HT-29 (cell line): Measurements from ENCODE around the gene FAM98B. TPM values are rescaled to one million over a fixed set of nuclear protein-coding genes. Genes with fewer than 3 reads are reported as not detected.

Source experiments
- DNase-seq: peaks from one replicate; pipeline ENCODE4 v3.0.0-alpha.2; 2015; ENCODE audit warnings: low spot score
- total RNA-seq: library from RNA; depleted of rRNA; stranded (reverse); fragments of >200 nt; shearing (Covaris generic); gene quantifications from 2 replicates; pipeline ENCODE4 v1.2.3, GENCODE V29; 2014

The FAM98B gene
- total RNA-seq, 1 experiment from 2014 or later: 4.3 TPM

GRCh38 chr15:38461066-38461833 lies 7.3 kb downstream of the FAM98B start:
- no peak for DNase-seq

- peak; percentile 7 for DNase-seq
Measured at GRCh38 chr15:38463893-38464292, 10.0 kb downstream of the FAM98B start.

- DNase-seq: no peak
Measured at GRCh38 chr15:38464675-38465074, 10.7 kb downstream of the FAM98B start.

DNA sequence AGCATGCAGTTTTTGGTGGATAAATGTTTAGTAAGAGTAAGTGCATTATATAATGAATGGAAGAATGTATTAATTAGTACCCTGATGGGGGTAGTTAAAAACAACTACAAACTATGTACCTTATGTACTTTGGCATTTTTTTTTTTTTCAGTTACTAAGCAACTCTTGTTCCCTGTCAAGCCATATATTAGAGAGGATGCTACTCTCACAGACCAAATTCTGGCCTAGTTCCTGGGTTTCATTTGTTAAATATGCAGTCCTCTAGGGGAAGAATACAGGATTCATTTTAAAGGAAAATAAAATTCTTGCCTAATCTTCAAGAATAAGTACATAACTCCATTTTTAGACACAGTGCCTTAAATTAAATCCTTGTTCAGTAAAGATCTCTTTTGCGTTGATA lies 16.9 kb downstream of the FAM98B start:
- no peak for DNase-seq

GRCh38 chr15:38471974-38472373 lies 18.0 kb downstream of the FAM98B start:
- DNase-seq: no peak

DNA sequence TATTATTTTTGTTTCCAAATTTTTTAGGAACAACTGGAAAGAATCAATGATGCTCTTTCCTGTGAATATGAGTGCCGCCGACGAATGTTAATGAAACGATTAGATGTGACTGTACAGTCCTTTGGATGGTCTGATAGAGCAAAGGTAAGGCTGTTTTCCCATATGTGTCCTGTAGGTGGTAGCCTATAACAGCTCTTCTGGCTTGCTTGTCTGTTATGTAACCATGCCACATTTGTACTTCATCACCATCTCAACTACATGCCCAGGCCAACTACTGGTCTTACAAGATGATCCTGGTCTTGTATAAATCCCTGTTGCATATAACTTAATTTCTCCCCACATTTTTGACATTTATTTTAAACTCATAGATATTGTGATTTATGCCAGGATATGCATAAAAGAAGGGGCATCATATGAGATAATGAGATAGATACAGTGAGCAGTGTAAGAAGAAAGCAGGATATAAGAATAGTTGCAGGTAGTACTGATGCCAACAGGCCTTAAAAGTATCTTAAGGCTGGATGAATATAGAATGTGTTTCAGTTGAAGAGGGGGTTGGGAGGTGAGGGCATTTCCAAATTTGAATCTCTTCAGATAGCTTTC lies 20.3 kb downstream of the FAM98B start:
- peak; percentile 88 for DNase-seq

GRCh38 chr15:38475361-38475760 lies 21.4 kb downstream of the FAM98B start:
- no peak for DNase-seq

GRCh38 chr15:38476120-38476519 lies 22.2 kb downstream of the FAM98B start:
- DNase-seq: no peak

DNA sequence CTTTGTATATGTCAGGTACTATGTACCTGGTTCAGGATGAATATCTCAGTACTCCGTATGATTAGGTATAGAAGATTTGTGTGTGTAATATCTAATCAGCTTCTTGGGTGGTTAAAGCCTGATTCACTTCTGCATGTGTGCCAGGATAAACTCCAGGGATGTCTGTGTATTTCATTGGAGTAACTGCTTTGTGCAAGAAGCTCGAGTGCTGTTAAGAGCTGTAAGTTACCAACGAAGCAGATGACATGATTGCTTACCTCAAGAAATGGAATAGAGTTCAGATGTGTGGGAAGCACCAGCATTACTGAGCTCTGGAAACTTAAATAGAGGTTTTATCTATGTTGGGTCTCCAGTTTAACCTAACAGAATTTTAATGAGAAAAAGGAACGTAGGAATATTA lies 23.7 kb downstream of the FAM98B start:
- no peak for DNase-seq

DNA sequence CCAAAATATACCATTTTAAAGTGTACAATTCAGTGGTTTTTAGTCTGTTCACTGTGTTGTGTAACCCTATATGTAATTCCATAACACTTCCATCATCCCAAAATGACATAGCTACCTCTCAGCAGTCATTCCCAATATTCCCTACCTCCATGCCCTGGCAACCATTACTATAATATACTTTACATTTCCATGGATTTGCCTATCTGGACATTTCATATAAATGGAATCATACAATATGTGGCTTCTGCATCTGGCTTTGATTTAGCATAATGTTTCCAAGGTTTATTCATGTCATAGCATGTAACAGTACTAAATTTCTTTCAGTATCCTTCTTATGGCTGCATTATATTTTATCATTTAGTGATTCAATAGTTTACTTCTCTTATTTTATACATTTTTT lies 25.3 kb downstream of the FAM98B start:
- no peak for DNase-seq

DNA sequence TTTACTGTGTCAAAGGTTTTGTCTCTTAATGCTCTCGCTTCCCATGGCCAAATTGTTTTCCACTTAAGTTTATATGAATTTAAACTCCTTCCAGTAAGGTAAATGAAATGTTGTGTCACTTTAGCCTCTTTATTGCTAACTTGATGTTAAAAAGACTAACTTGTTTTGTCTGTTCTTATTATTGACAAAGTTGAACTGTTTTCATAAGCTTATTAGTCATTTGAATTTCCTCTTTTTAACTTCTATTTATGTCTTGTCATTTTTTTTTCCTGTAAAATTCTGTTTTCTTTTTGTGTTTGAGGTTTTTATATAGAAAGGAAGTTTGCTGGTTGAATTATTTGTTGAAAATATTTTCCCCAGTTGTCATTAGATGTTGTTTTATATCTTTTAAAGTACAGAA lies 25.8 kb downstream of the FAM98B start:
- DNase-seq: no peak

DNA sequence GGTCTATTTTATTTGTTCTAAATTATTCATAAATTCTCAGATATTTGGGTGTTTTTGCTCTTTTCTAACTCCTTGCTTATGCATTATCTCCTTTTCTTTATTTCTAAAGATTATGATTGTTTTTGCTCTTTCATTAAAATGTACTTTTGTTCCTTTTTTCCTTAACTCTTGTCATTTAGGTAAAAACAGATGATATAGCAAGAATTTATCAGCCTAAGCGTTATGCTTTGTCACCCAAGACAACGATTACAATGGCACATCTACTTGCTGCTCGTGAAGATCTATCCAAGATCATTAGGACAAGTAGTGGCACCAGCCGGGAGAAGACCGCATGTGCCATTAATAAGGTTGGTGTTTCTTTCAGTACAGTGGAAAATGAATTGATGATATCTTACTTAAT lies 27.2 kb downstream of the FAM98B start:
- no peak for DNase-seq

- DNase-seq: no peak
Measured at GRCh38 chr15:38481761-38482160, 27.8 kb downstream of the FAM98B start.

GRCh38 chr15:38482572-38482971 lies 28.6 kb downstream of the FAM98B start:
- no peak for DNase-seq

DNA sequence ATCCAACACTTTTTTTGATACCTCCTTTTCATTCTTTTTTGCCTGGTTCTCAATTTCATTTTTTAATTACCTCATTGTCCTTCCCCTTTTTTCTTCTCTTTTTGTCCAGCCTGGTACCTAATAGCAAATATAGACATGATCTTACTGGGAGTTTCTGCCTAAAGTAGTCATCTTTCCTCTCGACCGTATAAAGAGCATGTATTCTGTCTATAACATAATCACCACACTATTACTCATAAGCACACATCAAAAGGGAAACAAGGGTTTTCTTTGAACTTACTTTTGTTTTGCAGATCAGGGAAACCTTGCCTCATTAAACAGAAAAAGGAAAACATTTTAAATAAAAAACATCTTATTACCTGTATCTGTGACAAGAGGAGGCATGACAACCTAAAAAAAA lies 33.0 kb downstream of the FAM98B start:
- DNase-seq: no peak

- DNase-seq: no peak
Measured at GRCh38 chr15:38487378-38487777, 33.5 kb downstream of the FAM98B start.

- DNase-seq: no peak
Measured at GRCh38 chr15:38490242-38490922, 36.5 kb downstream of the FAM98B start.

DNA sequence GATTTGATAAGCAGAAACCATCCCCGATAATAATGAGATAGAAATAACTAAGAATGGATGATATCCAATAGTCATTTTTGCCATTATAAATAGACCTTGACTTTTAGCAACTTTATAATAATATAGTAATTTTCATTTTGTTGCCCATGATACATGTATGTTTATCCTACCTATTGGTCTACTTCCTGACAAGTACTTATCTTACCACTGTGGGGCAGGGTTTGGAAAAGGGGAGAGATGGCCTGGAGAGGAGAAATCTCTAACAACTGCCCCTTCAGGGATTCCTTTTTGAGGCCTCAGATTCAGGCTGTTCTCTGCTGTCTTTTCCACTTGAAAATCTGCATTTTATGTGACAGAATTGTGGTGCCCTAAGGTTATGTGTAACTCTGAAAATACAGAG lies 42.2 kb downstream of the FAM98B start:
- DNase-seq: no peak

- DNase-seq: no peak
Measured at GRCh38 chr15:38499651-38500050, 45.7 kb downstream of the FAM98B start.

DNA sequence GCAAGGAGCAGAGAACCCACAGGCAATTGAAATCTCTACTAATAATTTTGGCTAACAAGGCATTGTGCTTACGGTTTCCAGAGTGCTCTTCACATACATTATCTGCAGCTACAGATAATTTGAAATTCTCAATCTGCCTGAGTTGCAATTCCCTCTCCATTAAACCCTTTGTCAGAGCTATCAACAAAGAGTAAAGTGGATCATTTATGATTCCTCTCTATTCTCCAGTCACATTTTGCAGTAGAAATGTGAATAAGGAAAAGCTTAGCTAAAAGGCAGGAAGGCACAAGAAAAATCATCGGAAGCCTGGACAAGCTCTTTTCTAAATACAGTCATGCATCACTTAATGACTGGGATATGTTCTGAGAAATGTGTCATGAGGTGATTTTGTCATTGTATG lies 49.6 kb downstream of the FAM98B start:
- DNase-seq: no peak

- DNase-seq: no peak
Measured at GRCh38 chr15:38504680-38505467, 50.9 kb downstream of the FAM98B start.

- DNase-seq: no peak
Measured at GRCh38 chr15:38506997-38507396, 53.1 kb downstream of the FAM98B start.
